Measurements from ENCODE around the gene PHLDA3. TPM values are rescaled to one million over a fixed set of nuclear protein-coding genes. Genes with fewer than 3 reads are reported as not detected.

Gene PHLDA3
- total RNA-seq, 1 experiment from 2014 or later: 22.1 TPM

DNA sequence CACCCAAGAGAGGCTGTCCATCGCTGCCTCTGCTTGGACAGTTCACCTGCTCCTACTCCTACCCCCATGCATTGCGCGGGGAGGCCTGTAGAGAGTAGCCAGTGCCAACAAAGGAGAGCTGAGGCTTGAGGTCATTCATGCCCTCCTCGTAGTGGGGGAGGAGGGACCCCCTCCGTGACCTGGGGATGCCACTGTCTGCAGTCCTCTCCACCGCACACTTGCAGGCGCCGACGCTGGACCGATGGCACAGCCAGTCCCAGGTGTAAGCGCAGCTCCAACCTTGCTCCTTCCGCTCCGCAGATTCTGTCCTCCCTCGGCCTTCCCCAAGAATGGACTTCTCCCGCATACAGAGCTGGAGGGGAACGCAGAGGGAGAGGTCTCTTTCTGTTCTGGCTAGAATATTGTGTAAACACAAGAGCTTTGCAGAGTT, 672 bp upstream of the PHLDA3 start:
- no peaks in the 10 kb centered on the region for H4K20me1 ChIP-seq (ENCODE audit: insufficient read depth)
- ATAC-seq (peak; percentile 12; the same call in 1 of the 2 replicates), DNase-seq (ENCODE audit: low read depth, low spot score) (no peak)
- H3K9me3 ChIP-seq (ENCODE audit: control insufficient read depth in 1 of 2, insufficient read depth in 1 of 2, low read depth in 1 of 2, low read length in 2 of 2): no peaks in the 10 kb centered on the region
- no peaks in the 10 kb centered on the region for H3K9me2 ChIP-seq (ENCODE audit: insufficient read depth)
- TF ChIP-seq POLR2A (IDR thresholded peaks at IDR 0.05; ENCODE audit: borderline replicate concordance, extremely low read depth, insufficient read depth, insufficient read length) (no peak), EGR1 (IDR thresholded peaks at IDR 0.05; ENCODE audit: low read depth) (no peak), EZH2 (IDR thresholded peaks at IDR 0.05) (no peak), CEBPB (IDR thresholded peaks at IDR 0.05; ENCODE audit: low read depth) (no peak), SP1 (IDR thresholded peaks at IDR 0.05; ENCODE audit: low read depth) (no peak), JUND (IDR thresholded peaks at IDR 0.05) (no peak), ELF1 (IDR thresholded peaks at IDR 0.05; ENCODE audit: borderline replicate concordance, low read depth) (no peak), YY1 (IDR thresholded peaks at IDR 0.05; ENCODE audit: extremely low read depth, insufficient replicate concordance, low read depth, low read length) (no peak), CBX3 (IDR thresholded peaks at IDR 0.05; ENCODE audit: low read depth) (no peak), ZNF274 (IDR thresholded peaks at IDR 0.05; ENCODE audit: low read depth, low read length) (no peak), EZH2phosphoT487 (IDR thresholded peaks at IDR 0.05; ENCODE audit: borderline replicate concordance) (no peak)
- TF ChIP-seq, protein P1, sequence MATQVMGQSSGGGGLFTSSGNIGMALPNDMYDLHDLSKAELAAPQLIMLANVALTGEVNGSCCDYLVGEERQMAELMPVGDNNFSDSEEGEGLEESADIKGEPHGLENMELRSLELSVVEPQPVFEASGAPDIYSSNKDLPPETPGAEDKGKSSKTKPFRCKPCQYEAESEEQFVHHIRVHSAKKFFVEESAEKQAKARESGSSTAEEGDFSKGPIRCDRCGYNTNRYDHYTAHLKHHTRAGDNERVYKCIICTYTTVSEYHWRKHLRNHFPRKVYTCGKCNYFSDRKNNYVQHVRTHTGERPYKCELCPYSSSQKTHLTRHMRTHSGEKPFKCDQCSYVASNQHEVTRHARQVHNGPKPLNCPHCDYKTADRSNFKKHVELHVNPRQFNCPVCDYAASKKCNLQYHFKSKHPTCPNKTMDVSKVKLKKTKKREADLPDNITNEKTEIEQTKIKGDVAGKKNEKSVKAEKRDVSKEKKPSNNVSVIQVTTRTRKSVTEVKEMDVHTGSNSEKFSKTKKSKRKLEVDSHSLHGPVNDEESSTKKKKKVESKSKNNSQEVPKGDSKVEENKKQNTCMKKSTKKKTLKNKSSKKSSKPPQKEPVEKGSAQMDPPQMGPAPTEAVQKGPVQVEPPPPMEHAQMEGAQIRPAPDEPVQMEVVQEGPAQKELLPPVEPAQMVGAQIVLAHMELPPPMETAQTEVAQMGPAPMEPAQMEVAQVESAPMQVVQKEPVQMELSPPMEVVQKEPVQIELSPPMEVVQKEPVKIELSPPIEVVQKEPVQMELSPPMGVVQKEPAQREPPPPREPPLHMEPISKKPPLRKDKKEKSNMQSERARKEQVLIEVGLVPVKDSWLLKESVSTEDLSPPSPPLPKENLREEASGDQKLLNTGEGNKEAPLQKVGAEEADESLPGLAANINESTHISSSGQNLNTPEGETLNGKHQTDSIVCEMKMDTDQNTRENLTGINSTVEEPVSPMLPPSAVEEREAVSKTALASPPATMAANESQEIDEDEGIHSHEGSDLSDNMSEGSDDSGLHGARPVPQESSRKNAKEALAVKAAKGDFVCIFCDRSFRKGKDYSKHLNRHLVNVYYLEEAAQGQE (IDR thresholded peaks at IDR 0.05; ENCODE audit: low read depth): no peak
- TF ChIP-seq, protein P2, sequence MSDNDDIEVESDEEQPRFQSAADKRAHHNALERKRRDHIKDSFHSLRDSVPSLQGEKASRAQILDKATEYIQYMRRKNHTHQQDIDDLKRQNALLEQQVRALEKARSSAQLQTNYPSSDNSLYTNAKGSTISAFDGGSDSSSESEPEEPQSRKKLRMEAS (IDR thresholded peaks at IDR 0.05): no peak
- TF ChIP-seq, protein P3, sequence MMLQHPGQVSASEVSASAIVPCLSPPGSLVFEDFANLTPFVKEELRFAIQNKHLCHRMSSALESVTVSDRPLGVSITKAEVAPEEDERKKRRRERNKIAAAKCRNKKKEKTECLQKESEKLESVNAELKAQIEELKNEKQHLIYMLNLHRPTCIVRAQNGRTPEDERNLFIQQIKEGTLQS (IDR thresholded peaks at IDR 0.05): no peak
- TF ChIP-seq, protein P4, sequence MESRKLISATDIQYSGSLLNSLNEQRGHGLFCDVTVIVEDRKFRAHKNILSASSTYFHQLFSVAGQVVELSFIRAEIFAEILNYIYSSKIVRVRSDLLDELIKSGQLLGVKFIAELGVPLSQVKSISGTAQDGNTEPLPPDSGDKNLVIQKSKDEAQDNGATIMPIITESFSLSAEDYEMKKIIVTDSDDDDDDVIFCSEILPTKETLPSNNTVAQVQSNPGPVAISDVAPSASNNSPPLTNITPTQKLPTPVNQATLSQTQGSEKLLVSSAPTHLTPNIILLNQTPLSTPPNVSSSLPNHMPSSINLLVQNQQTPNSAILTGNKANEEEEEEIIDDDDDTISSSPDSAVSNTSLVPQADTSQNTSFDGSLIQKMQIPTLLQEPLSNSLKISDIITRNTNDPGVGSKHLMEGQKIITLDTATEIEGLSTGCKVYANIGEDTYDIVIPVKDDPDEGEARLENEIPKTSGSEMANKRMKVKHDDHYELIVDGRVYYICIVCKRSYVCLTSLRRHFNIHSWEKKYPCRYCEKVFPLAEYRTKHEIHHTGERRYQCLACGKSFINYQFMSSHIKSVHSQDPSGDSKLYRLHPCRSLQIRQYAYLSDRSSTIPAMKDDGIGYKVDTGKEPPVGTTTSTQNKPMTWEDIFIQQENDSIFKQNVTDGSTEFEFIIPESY (IDR thresholded peaks at IDR 0.05; ENCODE audit: extremely low read depth, insufficient replicate concordance, low read length): no peak
- peak overlapping the region; percentile 77 for H3K4me2 ChIP-seq (ENCODE audit: low read length)
- peaks cover 27% of the 10 kb centered on the region for H3K79me2 ChIP-seq (ENCODE audit: insufficient read depth, low read length)
- H3K27me3 ChIP-seq (ENCODE audit: insufficient read depth, low read length): no peaks in the 10 kb centered on the region
- peak overlapping the region; percentile 62 to 83 for H3K4me3 ChIP-seq (replicated peaks in 1 of 2; ENCODE audit: low read depth in 1 of 2, low read length in 2 of 2)
- BruUV-seq (replicated peaks): no TSS peak
- ChIA-PET POLR2A (interaction anchor here (0.8 to 2.0 kb wide), 5 partner anchors 9 to 26 kb away, joined by 3 to 10 read pairs (median 4); no protein-coding TSS in a partner anchor), CTCF (interaction anchor here (1.1 to 2.3 kb wide), 6 partner anchors 11 to 43 kb away, joined by 3 to 10 read pairs (median 6); no protein-coding TSS in a partner anchor), RAD21 (ENCODE audit: low non-redundant PET in 1 of 2, low total read pairs in 2 of 2, uncharacterized antibody in 2 of 2, unreplicated experiment in 2 of 2) (interaction anchor here (0.8 to 1.0 kb wide), 2 partner anchors 11 to 34 kb away, joined by 3 to 5 read pairs; no protein-coding TSS in a partner anchor)
- peak overlapping the region; percentile 97; the same call in 1 of the 2 replicates for H3K27ac ChIP-seq (ENCODE audit: low read depth, low read length)
- intact Hi-C loops (cut with micrococcal nuclease): no loop called here
- peaks cover 0 to 13% of the 10 kb centered on the region in 2 experiments; a peak in 1 of 4 replicates for H3K36me3 ChIP-seq (ENCODE audit: control insufficient read depth in 1 of 2, insufficient read depth in 2 of 2, low read length in 2 of 2)
- no peak overlapping the region for H2AFZ ChIP-seq (ENCODE audit: low read depth, low read length, poor library complexity, severe bottlenecking)
- peak overlapping the region; percentile 82 for H3K9ac ChIP-seq (ENCODE audit: low read length)
- peaks cover 23 to 42% of the 10 kb centered on the region in 2 experiments for H3K4me1 ChIP-seq (ENCODE audit: control insufficient read depth in 1 of 2, insufficient read depth in 2 of 2, low read length in 2 of 2)
